ENCODE data around the gene CLASP1. TPM values are rescaled to one million over a fixed set of nuclear protein-coding genes. Genes with fewer than 3 reads are reported as not detected.

Gene CLASP1
- total and polyA plus RNA-seq, 2 of the 8 experiments (the other 6 are each of a cell fraction or from before 2014, with no cell fraction given): 7.3 to 53.9 TPM

DNA sequence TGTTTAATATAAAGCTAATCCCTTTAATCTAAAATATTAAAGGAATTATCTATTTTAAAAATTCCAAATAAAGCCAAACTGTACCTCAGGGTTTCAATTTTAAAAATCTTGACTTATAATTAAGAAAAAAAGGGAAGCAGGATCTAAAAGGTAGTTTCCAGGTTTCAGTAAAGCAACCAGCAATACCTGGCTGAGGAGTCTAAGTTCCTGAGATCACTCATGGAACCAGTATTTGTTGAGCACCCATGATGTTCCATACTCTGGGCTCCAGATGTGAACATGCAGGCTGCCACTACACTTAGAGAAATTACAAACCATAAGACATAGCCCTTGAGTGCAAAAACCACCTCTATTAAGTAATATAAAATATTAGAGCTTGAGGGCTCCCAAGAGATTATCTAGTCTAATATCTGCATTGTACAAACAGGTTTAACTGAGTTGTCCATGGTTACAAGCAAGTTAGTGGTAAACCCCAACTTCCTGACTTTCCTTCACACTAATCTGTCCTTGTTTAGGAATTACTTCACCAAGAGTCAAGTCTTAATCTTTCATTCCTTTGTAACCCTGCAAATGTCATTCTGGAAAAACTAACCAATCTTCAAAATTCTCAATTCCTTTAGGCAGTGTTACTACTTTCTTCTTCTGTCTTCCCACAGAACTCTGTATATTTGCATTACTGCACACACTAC, 49.2 kb downstream of the CLASP1 start:
- no peak overlapping the region for H2AK5ac ChIP-seq (ENCODE audit: low read depth, low read length)
- no peak overlapping the region for H3K4me2 ChIP-seq (ENCODE audit: insufficient read depth in 1 of 2, low read depth in 2 of 2, low read length in 2 of 2)
- H3K27ac ChIP-seq (ENCODE audit: low read depth, low read length): no peak overlapping the region
- no peak overlapping the region for H2BK5ac ChIP-seq (ENCODE audit: low read depth, low read length)
- H3K18ac ChIP-seq (ENCODE audit: extremely low read depth, low read length): no peak overlapping the region
- no peaks in the 10 kb centered on the region for H3K9me3 ChIP-seq (ENCODE audit: insufficient read depth in 2 of 2, low read depth in 1 of 2, low read length in 1 of 2)
- H2BK15ac ChIP-seq (ENCODE audit: low read length): no peak overlapping the region
- H3K23me2 ChIP-seq (ENCODE audit: low read depth, low read length): no peaks in the 10 kb centered on the region
- H2BK12ac ChIP-seq (ENCODE audit: low read depth, low read length): no peak overlapping the region
- FAIRE-seq (no peak), DNase-seq (ENCODE audit: low read depth in 1 of 2, low spot score in 2 of 2) (no peak)
- no peak overlapping the region for H3K23ac ChIP-seq (ENCODE audit: insufficient read length)
- peaks cover 4 to 62% of the 10 kb centered on the region in 2 experiments; a peak in 3 of 4 replicates for H3K79me2 ChIP-seq (ENCODE audit: control insufficient read depth in 1 of 2, insufficient read depth in 2 of 2, low read length in 2 of 2)
- H2BK20ac ChIP-seq (ENCODE audit: low read length): no peak overlapping the region
- H4K20me1 ChIP-seq (replicated peaks in 1 of 2; ENCODE audit: control insufficient read depth in 1 of 2, insufficient read depth in 2 of 2, low read length in 2 of 2): peaks cover 3 to 6% of the 10 kb centered on the region in 2 experiments
- H4K5ac ChIP-seq (ENCODE audit: insufficient read length, low read depth, low read length): no peak overlapping the region
- no peak overlapping the region for H3K4me3 ChIP-seq (ENCODE audit: extremely low read depth in 1 of 4, insufficient read depth in 2 of 4, low read depth in 3 of 4, low read length in 4 of 4)
- no peak overlapping the region for H3K9ac ChIP-seq (replicated peaks in 1 of 4; ENCODE audit: extremely low read depth in 1 of 4, low read depth in 3 of 4, low read length in 3 of 4)
- no peaks in the 10 kb centered on the region for H3K27me3 ChIP-seq (replicated peaks in 1 of 4; ENCODE audit: control insufficient read depth in 3 of 4, extremely low read depth in 1 of 4, insufficient read depth in 3 of 4, low read length in 3 of 4)
- H3K4ac ChIP-seq (replicated peaks; ENCODE audit: insufficient read length, low read depth, low read length): no peak overlapping the region
- H3K56ac ChIP-seq (replicated peaks; ENCODE audit: insufficient read length, low read depth, low read length): no peak overlapping the region
- H3K36me3 ChIP-seq (ENCODE audit: control insufficient read depth in 2 of 4, insufficient read depth in 4 of 4, low read length in 3 of 4): no peaks in the 10 kb centered on the region; a peak in 1 of 8 replicates
- no peak overlapping the region for H4K8ac ChIP-seq (ENCODE audit: extremely low read depth, insufficient read depth, low read length)
- H3K79me1 ChIP-seq (ENCODE audit: low read depth, low read length): no peaks in the 10 kb centered on the region
- H3K14ac ChIP-seq (ENCODE audit: insufficient read length): no peak overlapping the region
- peaks cover 0 to 3% (median 0%) of the 10 kb centered on the region in 4 experiments; a peak in 1 of 7 replicates for H3K4me1 ChIP-seq (replicated peaks in 1 of 4; ENCODE audit: control insufficient read depth in 3 of 4, insufficient read depth in 4 of 4, low read length in 3 of 4)
- ChIA-PET CTCF (ENCODE audit: partially characterized antibody) (interaction anchor here (0.6 to 1.3 kb wide), 3 partner anchors 12 to 90 kb away, joined by 3 to 4 read pairs (median 3); no protein-coding TSS in a partner anchor), POLR2A (ENCODE audit: partially characterized antibody) (interaction anchor here (0.6 to 1.3 kb wide), 3 partner anchors 26 to 82 kb away, joined by 3 read pairs; partner anchors contain the start of gene RNU4ATAC)
- H2BK120ac ChIP-seq (replicated peaks; ENCODE audit: low read depth, low read length): no peak overlapping the region
- no peak overlapping the region for H4K91ac ChIP-seq (replicated peaks; ENCODE audit: insufficient read length, low read length)
- no peak overlapping the region for H2AFZ ChIP-seq (ENCODE audit: low read length)

Data from H1 (cell line).